ENCODE results near the gene FHOD1. TPM values are rescaled to one million over a fixed set of nuclear protein-coding genes. Genes with fewer than 3 reads are reported as not detected.

FHOD1 gene
- total and polyA plus RNA-seq, 12 donors: 11.6 to 71.1 (median 19.1) TPM

DNA sequence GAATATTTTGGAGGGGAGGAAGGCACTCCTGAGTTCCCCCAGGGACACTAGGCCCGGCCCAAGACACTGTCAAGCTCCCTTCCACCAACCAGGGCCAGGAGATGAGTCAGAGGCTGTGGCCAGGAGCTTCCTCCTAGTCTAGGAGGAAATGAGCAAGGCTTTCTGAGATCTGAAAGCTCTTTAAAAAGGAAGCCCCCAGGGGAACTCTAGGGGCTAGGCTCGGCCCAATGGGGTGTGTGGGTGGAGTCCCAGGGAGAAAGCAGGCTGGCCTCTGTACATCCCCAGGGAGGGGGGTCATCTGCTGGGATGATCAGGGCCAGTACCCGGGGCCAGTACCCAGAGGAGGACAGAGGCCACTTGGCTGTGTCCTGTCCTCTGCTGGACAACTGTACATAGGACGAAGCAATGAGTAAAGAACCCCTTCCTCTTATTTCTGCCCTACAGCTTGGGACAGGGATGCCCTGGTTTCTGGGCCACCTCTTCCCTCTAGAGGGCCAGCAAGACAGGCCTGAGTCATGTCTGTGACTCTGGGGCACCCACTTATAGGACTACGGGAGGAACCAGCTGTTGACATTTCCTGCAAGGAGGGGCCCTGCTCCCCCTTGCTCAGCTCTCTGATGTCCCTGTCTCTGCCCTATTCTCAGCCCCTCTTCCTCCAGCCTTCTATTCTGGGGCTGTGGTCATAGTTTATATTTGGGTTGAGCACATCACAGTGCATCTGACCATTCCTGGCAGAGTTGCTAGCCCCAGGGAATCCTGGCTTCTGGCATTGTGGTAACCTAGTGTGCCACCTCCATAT is 2.7 kb downstream of the FHOD1 start:
- TF ChIP-seq, protein P1, sequence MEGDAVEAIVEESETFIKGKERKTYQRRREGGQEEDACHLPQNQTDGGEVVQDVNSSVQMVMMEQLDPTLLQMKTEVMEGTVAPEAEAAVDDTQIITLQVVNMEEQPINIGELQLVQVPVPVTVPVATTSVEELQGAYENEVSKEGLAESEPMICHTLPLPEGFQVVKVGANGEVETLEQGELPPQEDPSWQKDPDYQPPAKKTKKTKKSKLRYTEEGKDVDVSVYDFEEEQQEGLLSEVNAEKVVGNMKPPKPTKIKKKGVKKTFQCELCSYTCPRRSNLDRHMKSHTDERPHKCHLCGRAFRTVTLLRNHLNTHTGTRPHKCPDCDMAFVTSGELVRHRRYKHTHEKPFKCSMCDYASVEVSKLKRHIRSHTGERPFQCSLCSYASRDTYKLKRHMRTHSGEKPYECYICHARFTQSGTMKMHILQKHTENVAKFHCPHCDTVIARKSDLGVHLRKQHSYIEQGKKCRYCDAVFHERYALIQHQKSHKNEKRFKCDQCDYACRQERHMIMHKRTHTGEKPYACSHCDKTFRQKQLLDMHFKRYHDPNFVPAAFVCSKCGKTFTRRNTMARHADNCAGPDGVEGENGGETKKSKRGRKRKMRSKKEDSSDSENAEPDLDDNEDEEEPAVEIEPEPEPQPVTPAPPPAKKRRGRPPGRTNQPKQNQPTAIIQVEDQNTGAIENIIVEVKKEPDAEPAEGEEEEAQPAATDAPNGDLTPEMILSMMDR (IDR thresholded peaks at IDR 0.05): peak in 1 of 9 donors; percentile 28
- Histone ChIP-seq H3K27ac (peak overlapping the region; percentile 93 to 99 (median 96)), H3K9me3 (no peaks in the 10 kb centered on the region), H3K4me3 (peak overlapping the region in 6 of 10 donors; percentile 69 to 97 (median 84)), H3K4me1 (peaks cover 43 to 86% (median 80%) of the 10 kb centered on the region in 9 donors), H3K36me3 (peaks cover 0 to 15% (median under 1%) of the 10 kb centered on the region in 9 donors), H3K27me3 (peaks cover 0 to 18% (median 0%) of the 10 kb centered on the region in 7 donors)
- intact Hi-C loops (cut with DNase I): loop anchor here in 2 of 10 donors (5.0 kb wide), 2 partner anchors 52 to 62 kb away; partner anchors contain the start of genes E2F4 (in 1 of the 2), EXOC3L1 (in 1 of the 2) and MATCAP1 (in 1 of the 2)
- DNase-seq (peak; percentile 72 to 86), ATAC-seq (peak; percentile 10 to 63 (median 41))
- 9 to 12% methylated on average over 5 of the region's 5 CpGs for WGBS, 2 donors

DNA sequence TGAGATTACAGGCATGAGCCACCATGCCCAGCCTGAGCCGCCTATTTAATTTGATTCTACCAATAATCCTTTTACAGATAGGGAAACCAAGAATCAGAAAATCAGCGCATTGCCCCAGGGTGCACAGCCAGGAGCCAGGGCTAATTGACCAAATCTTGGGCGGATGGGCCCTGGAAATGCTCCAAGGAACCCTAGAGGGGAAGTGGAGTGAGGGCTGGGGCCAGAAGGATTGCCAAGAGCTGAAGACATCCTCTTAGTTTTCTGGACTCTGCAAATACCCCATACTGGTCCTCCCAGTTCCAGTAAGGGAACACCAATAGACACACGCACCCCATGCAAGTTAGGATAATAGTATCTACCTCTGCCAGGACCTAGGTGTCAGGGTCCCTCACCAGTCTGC is 3.8 kb downstream of the FHOD1 start:
- H3K4me1 ChIP-seq: peaks cover 40 to 79% (median 72%) of the 10 kb centered on the region in 9 donors
- no peak for DNase-seq

DNA sequence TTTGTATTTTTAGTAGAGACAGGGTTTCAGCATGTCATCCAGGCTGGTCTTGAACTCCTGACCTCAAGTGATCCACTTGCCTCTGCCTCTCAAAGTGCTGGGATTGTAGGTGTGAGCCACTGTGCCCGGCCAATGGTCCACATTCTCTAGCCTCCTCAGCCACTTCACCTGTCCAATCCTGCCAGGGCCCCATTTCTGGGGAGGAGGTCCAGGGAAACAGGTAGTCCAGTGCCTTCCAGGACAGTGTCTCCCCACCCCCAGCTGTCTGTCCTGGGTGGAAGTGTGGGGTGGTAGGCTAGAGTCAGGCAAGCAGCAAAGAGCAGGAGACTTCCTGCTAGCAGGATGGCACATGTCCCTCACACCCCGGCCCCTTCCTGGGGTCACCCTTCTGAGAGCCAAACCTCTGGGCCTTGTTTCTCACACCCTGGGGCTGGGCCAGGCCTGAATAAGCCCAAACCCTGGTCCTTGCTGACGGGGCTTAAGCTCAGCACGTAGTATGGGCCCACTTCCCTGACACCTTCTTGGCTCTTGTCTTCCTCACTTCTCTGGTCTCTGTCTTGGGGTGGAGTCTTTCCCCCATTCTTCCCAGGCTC is 5.0 kb downstream of the FHOD1 start:
- WGBS, 2 donors: 53 to 70% methylated on average over 4 of the region's 4 CpGs
- H3K27ac ChIP-seq: peak overlapping the region; percentile 79 to 99 (median 96)
- peaks cover 40 to 69% (median 62%) of the 10 kb centered on the region in 9 donors for H3K4me1 ChIP-seq
- ATAC-seq: no peak
- TF ChIP-seq, protein P1 (IDR thresholded peaks at IDR 0.05): no peak
- no peaks in the 10 kb centered on the region for H3K9me3 ChIP-seq
- intact Hi-C loops (cut with DNase I): no loop called here
- DNase-seq: no peak
- H3K36me3 ChIP-seq: peaks cover 0 to 38% (median 22%) of the 10 kb centered on the region in 9 donors
- H3K4me3 ChIP-seq: no peak overlapping the region
- no peaks in the 10 kb centered on the region for H3K27me3 ChIP-seq

More for the DNA sequence above, 3.8 kb downstream of the FHOD1 start:
- Histone ChIP-seq H3K9me3 (no peaks in the 10 kb centered on the region), H3K27ac (peak overlapping the region in 9 of 10 donors; percentile 93 to 99 (median 96)), H3K27me3 (peaks cover 0 to 7% (median 0%) of the 10 kb centered on the region in 7 donors), H3K36me3 (peaks cover 0 to 26% (median 11%) of the 10 kb centered on the region in 9 donors), H3K4me3 (peak overlapping the region in 2 of 10 donors; percentile 12 to 85)
- intact Hi-C loops (cut with DNase I): no loop called here
- 68 to 74% methylated on average over 4 of the region's 4 CpGs for WGBS, 2 donors
- TF ChIP-seq, protein P1 (IDR thresholded peaks at IDR 0.05): no peak
- no peak for ATAC-seq
